ENCODE data around the gene LLGL2.
"Not testable (repeated sequence)": the region's sequence is repeated elsewhere in the genome, so short reads cannot be mapped to it uniquely, and the experiment has no call there.

Gene LLGL2, protein sequence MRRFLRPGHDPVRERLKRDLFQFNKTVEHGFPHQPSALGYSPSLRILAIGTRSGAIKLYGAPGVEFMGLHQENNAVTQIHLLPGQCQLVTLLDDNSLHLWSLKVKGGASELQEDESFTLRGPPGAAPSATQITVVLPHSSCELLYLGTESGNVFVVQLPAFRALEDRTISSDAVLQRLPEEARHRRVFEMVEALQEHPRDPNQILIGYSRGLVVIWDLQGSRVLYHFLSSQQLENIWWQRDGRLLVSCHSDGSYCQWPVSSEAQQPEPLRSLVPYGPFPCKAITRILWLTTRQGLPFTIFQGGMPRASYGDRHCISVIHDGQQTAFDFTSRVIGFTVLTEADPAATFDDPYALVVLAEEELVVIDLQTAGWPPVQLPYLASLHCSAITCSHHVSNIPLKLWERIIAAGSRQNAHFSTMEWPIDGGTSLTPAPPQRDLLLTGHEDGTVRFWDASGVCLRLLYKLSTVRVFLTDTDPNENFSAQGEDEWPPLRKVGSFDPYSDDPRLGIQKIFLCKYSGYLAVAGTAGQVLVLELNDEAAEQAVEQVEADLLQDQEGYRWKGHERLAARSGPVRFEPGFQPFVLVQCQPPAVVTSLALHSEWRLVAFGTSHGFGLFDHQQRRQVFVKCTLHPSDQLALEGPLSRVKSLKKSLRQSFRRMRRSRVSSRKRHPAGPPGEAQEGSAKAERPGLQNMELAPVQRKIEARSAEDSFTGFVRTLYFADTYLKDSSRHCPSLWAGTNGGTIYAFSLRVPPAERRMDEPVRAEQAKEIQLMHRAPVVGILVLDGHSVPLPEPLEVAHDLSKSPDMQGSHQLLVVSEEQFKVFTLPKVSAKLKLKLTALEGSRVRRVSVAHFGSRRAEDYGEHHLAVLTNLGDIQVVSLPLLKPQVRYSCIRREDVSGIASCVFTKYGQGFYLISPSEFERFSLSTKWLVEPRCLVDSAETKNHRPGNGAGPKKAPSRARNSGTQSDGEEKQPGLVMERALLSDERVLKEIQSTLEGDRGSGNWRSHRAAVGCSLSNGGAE

DNA sequence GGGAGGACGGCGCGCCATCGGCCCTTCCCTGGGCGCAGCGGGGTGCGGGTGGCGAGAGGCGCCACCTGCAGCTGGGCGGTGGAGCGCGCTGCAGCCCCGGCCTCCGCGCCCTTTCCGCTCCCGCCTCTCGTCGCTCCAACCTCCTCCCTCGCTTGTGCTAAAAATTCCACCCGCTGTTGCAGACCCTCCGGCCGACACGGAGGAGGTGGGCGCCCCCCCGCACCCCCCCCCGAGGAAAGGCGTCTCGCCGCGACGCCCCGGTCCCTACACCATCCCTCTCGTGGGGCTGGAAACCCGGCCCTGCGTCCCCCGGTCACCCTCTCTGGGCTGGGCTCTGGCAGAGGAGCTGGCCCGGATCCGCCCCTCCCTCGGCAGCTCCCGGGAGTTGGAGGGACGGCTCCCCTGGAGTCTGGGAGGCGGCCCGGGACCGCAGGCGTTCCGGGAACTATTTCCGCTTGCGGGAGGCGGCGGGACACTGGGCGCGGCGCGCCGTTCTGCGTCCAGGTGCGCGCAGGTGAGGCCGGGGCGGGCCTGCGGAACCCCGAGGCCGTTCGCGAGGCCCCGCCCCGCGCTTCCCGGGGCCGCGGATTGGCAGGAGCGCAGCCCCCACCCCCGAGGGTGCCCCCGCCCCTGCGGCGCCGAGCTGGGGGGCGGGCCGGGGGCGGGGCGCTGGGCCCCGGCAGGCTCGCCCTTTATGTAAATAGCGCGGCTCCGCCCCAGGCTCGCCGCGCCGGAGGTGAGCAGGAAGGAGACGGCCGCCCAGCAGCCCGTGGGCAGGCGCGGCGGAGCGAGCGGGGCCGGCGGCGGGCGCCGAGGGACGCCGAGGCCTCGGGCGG, at the start of gene LLGL2:
TSS of gene LLGL2 (plus strand) at position 728 of the 836 bp plus-strand sequence. CDS start 17,730 bp downstream, outside the sequence.
- peak; percentile 94 to 96 for DNase-seq

DNA sequence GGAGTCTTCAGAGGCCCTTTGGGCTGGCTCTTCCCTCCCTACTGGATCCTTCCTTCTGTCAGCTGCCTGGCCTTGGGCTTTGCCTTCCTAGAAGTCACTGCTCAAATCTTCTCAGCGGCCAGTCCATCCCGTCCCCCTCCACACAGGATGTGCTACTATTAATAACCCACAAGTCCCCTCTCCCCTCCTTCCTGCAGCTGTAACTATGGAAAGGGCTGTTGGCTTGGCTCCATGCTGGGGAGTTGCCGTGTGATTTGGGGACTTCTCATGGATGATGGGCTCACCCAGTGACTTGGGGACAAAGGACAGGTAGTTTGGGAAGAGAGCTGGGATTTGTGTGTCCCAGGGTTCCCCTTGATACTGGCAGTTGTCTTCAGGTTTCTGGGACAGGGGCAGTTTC, 49.6 kb upstream of the LLGL2 start:
- peak; percentile 41 to 67 for DNase-seq

DNA sequence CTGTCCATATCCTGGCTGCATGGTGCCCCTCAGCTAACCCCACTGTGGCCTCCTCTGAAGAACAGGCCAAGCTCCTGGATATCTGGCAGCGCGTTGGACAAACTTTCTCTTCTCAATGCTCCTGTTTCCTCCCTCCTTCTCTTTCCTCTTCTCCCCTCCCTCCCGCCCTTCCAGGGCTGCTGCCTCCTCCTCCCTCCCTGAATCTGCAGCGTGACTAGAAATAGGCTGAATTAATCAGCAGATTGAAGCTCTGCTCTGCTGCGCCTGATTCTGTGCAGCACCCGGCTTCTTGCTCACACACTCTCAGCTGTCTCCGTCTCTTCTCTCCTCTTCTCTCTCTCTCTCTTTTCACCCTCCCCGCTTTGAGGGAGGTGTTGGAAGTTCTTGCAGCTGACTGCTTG, 49.2 kb upstream of the LLGL2 start:
- DNase-seq, result no peak

DNA sequence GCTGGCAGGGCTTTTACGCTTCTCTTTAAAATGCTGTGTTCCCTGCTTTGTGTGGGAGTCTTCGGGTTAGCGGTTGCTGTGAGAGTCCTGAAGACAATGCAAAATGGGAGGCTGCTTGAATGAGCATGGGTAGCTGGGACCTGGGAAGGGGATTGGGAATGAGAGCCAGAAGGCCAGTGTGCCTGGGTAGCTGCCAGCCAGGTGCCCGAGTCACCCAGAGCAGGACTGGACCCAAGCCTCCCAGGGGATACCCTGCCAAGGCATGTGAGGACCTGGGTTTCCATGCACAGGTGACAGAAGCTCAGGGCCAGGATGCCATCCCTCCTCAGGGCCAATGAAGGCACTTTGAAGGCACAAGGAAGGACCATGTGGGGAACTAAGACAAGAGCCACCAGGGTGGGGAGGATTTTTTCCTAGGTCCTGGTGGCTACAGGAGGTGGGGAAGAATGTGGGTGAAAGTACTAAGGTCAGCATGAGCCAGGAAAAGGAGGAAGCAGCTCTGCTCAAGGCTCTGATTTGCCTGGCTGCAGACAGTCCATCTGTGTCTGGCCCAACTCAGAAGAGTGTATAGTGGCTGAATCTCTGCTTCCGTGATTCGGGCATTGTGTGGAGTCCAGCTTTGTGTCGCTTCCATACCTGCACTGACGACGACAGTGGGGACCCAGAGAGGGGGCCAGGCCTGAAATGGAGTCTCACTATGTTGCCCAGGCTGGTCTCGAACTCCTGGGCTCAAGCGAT, 48.6 kb upstream of the LLGL2 start:
- no peak for DNase-seq

DNA sequence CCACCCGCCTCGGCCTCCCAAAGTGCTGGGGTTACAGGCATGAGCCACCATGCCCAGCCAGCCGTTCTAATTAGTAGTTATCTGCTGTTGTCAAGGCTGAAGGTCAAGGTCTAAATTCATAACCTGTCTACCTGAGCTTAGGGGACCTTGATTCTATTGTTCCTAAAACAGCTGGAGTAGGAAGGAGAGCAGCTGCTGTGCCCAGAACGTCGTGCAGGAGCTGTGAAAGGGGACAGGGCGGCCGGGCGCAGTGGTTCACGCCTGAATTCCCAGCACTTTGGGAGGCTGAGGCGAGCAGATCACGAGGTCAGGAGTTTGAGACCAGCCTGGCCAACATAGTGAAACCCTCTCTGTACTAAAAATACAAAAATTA, 48.0 kb upstream of the LLGL2 start:
- not testable (repeated sequence) for DNase-seq

DNA sequence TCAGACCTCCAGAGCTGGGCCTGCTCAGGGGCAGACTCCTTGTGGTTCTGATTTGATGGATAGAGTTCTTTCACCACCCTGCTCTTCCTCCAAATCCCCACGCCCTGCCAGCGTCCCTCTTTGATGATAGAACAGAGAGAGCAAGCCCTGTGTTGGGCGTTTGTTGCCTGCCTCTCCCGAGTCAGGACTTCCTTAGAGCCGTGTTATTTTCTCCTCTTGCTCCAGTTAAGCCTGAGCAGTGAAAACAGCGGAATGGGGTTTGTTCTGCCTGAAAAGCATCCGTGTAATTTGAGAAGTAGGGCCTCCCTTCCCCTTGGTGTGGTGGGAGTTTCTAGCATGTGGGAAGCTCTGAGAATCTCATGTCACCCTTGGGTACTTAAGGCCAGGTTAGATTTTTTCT, 47.0 kb upstream of the LLGL2 start:
- no peak for DNase-seq

DNA sequence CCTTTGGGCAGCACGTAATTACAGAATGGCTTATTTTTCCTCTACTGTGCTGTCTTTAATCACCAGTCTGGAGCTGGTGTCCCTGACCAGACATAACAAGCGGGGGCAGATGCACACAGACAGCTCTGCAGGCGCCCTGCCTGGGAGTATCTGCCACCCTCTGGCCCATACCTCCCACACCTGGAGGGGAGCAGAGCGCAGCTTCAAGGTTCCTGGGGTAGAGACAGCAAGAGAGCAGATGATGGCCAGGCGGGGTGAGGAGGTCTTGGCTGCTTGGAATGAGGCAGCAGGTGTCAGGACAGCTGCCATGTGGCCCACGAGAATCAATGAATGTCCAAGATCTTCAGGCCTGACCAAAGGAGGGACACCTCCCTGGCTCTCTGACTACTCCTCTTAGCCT, 45.2 kb upstream of the LLGL2 start:
- no peak for DNase-seq

DNA sequence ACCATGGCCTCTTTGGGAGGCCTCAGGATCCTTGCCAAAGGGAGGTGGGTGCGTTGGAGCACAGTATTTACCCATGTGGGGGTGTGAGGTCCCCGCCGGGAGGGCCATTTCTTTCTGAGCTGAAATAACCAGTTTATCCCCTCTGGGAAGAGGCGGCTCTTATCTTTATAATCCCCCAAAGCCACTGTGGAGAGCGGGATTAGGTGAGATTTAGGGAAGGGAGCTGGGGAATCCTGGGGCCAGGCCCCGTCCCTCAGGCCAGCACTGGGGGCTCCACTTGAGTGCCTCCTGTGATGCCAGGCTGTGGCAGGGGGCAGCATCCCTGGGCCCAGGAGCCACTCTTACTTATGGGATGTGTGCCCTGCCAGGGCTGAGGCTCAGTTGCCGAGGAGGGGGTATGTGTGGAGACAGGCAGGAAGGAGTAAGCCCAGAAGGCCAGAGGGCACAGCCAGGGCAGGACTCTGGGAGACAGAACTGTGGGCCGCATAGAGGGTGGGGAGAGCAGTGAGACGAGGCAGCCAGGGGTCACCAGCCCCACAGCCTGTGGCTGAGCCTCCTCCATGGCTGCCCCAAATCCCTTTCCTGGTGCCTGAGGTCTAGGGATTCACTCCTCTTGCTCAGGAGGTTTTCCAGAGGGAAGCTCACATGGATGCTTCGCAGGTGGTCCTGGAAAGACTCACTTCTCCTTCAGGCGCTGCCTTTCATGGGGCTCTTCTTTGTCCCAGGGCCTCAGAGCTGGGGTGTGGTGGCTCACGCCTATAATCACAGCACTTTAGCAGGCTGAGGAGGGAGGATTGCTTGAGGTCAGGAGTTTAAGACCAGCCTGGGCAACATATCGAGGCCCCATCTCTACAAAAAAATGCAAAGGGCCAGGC, 44.1 kb upstream of the LLGL2 start:
- no peak for DNase-seq

DNA sequence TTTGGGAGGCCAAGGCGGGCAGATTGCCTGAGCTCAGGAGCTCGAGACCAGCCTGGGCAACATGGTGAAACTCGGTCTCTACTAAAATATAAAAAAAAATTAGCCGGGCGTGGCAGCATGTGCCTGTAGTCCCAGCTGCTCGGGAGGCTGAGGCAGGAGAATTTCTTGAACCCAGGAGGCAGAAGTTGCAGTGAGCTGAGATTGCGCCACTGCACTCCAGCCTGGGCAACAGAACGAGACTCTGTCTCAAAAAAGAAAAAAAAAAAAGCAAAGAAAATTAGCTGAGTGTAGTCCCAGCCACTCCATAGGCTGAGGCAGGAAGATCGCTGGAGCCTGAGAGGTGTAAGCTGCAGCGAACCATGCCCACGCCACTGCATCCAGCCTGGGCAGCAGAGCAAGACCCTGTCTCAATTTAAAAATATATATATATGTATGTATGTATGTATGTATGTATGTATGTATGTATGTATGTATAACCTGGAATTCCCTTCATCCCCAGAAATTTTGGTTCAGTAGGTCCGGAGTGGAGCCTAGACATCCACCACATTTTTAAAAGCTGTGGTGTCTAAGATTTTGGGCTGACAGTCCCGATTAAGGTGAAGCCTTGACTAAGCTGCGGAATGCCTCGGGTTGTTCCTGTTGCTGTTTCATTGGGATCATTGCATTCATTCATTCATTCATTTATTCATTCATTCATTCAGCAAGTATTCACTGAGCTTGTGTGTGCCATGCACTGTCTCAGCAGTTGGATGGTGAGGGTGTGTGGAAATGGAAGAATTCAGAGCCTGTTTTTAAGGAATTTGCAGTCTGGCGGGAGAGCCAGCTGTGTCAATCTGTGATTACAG, 43.2 kb upstream of the LLGL2 start:
- DNase-seq, result no peak

DNA sequence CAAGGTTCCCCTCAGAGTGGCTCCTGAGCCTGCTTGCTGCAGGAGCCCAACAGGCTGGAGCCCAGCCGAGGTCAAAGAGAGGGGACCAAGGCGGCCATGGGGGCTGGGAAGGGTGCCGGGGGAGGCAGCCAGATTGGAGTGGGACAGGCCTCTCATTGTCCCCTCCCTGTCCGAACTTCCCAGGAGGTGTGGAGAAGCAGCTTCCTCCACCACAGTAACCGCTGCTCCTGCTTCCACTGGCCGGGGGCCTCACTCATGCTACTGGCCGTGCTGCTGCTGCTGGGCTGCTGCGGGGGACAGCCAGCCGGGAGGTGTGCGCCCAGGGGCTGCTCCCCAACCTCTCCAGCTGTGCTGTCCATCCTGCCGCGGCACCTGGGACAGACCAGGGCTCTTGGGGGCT, 39.8 kb upstream of the LLGL2 start:
- DNase-seq, result no peak

DNA sequence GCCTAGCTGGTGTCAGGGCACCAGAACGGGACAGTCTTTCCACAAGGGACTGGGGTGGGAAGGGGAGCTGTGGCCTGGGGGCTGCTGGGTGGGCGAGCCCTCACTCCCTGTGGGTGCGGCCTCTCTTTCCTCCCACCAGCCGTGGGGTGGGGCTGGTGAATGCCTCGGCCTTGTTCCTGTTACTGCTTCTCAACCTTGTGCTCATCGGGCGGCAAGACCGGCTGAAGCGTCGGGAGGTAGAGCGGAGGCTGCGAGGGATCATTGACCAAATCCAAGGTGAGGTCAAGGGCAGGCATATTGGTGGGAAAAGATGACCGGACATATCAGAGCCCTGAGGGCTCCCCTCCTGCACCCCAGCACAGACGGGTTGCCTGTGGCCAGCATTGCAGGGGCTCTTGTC, 39.3 kb upstream of the LLGL2 start:
- DNase-seq, result no peak

DNA sequence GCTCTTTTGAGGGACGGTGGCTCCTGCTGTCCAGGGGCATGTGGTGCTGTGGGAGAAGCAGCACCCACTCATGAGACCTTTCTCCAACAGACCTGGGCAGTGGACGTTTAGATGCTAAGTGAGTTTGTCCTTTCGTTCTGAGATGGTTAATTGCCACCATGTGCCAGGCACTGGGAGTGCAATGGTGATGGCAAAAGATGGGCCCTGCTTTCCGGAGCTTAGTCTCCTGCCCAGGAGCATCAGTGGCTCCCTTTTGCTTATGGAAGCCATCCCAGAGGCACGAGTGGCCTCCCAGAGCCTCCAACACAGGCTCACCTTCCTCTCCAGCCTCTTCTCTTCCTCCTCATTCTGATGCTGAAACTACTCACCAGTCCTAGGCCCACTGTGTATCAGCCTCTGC, 38.5 kb upstream of the LLGL2 start:
- DNase-seq, result no peak

DNA sequence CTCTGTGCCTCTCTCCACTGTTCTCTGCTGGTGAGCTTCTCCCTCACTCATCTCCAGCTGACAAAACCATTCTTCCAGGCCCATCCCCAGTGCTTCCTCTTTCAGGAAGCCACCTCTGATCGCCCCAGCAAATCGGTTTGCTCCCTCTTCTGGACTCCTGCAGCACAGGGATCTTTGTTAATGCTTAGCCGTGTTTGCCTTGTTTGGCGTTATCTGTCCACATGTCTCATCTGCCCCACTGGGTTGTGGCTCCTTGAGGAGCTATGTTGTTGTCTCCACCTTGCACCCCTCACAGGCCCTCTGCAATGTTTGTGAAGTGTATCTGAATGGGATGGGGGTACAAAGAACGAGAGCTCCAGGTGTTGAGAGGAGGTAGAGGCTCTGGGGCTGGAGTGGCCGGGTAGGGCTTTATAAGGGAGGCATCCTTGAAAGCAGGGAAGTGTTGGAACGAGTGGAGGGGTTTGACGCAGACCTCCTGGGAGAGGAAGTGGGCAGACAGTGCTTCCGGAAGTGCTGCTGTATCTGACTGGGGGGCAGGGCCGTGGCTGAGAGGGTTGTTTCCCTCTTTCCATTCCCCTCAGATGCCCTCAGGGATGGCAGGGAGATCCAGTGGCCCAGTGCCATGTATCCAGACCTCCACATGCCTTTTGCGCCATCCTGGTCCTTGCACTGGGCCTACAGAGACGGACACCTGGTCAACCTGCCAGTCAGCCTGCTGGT, 38.0 kb upstream of the LLGL2 start:
- DNase-seq, result no peak

DNA sequence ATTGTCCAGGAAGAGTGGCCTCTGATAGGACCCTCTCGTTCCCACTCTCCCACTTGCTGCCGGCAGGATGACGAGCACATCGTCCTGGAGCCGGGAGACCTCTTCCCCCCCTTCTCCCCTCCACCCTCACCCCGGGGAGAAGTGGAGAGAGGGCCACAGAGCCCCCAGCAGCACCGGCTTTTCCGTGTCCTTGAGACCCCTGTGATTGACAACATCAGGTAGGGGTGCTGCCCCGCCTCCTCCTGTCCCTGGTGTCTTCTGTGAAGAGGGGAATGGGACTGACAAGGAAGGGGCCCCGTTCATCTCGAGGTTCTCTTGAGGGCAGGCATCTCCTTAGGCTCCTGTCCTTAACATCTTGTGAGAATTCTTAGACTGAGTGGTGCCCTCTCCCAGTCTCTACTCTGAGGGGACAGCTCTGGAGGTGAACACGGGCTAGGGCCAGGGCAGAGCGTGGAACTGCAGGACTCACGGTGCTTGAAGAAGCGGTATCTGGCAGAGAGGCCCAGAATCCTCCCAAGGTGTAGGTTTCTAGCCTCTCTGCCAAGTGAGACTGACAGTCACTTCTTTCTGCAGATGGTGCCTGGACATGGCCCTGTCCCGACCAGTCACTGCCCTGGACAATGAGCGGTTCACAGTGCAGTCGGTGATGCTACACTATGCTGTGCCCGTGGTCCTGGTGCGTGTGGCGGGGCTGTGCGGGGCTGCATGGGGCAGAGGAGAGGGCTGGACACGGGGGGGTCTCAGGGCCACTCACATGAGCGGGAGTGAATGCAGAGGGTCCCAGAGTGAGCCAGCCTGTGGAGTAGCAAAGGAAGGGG, 36.6 kb upstream of the LLGL2 start:
- DNase-seq, result no peak

DNA sequence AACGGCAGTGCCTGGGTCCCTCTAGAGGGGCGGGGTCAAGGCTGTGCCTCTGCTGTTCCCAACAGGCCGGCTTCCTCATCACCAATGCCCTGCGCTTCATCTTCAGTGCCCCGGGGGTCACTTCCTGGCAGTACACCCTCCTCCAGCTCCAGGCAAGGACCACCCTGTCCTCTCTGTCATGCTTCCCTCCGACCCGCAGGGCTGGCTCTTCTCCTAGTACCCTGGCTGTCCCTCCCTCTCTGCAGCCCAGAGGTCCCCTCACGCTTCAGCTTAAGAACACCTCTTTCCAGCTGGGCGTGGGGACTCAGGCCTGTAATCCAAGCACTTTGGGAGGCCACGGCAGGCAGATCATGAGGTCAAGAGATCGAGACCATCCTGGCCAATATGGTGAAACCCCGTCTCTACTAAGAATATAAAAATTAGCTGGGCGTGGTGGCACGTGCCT, 36.0 kb upstream of the LLGL2 start:
- DNase-seq, result no peak

DNA sequence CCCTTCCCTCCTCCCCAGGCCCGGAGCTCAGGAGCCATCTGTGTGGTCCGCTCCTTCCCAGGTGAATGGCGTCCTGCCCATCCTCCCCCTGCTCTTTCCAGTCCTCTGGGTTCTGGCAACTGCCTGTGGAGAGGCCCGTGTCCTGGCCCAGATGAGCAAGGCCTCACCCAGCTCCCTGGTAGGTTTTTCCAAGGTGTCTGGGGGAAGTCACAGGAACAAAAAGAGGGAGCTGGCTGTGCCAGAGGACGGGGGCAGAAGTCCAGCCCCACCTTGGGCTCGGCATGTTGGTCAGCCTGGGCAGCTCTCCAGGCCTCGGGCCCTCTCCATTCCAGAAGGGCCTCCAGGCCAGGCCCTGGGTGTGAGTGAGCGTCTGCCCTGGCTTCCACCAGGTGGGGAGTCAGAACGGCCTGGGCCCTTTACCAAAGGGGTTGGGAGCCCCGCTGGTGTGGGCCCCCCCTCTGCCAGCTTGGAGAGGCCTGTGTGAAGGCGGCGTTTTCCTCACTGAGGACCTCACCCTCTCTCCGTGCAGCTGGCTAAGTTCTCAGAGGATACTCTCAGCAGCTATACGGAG, 35.2 kb upstream of the LLGL2 start:
- DNase-seq, result no peak

DNA sequence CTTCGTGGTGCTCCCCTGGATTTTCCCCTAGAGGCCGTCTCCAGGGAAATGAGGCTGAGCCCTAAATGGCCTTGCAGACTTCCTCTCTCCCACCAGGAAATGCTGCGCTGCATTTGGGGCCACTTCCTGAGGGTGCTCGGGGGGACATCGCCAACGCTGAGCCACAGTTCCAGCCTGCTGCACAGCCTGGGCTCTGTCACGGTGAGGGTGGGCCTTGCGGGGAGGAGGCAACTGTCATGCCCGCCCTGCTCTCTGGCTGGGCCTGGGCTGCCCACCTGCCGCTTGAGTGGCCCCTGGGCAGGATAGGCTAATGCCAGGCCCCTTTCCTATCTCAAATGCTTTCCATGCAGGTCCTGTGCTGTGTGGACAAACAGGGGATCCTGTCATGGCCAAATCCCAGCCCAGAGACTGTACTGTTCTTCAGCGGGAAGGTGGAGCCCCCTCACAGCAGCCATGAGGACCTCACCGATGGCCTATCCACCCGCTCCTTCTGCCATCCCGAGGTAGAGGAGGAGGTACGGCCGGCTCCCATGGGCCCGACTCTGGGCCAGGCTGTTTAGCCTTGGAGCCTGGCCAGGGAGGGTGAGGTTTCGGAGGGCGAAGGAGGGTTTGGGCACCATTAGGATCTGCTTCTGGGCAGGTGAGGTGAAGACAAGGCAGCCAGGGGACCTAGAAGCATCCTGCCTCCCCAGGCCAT, 34.4 kb upstream of the LLGL2 start:
- DNase-seq, result no peak
